Panc1 (cell line): ENCODE measurements around the gene NCAPG2.

ENCODE experiments used
- CTCF ChIP-seq: fragments of 450-650 bp; IDR thresholded peaks from 2 replicates; pipeline ENCODE4 v1.5.1; 2017; ENCODE audit warnings: mild to moderate bottlenecking
- POLR2AphosphoS5 ChIP-seq: IDR thresholded peaks from 2 replicates; pipeline ENCODE4 v1.6.1; 2012; ENCODE audit warnings: mild to moderate bottlenecking, low read depth, low read length, moderate library complexity
- REST ChIP-seq, 2 experiments: IDR thresholded peaks; 2 replicates each; pipeline ENCODE4 v1.6.1; 2011 to 2012; ENCODE audit warnings: low read depth in 2 of 2, control low read depth in 1 of 2, low read length in 1 of 2, mild to moderate bottlenecking in 1 of 2, moderate library complexity in 1 of 2; ENCODE audit not compliant: insufficient read depth in 1 of 2
- SIN3A ChIP-seq: IDR thresholded peaks from 2 replicates; pipeline ENCODE4 v1.6.1; 2012; ENCODE audit warnings: low read depth, mild to moderate bottlenecking, low read length, moderate library complexity, borderline replicate concordance; ENCODE audit not compliant: insufficient read depth
- TCF7L2 ChIP-seq: IDR thresholded peaks from 2 replicates; pipeline ENCODE4 v1.6.1; 2011; ENCODE audit warnings: mild to moderate bottlenecking, low read depth, low read length, inconsistent platforms

DNA sequence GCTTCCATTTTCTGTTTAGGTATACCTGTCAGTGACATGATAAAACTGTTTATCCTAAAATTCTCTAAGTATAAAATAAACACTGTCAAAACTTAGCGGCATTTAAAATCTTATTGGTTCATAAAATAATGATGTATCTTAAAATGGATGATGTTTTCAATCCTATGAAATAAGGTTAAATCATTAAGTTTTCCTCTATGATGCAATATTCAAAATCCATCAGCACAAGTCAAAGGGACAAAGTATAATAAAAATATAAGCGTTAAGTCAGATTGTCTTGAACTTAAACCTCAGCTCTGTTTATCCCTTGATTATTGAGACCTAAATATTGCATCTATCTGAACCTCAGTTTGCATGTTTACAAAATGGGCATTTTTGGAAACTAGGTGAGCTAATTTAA is 46.6 kb upstream of the NCAPG2 start:
- no peak for TF ChIP-seq CTCF
- no peak for TF ChIP-seq REST (IDR thresholded peaks at IDR 0.05; ENCODE audit: insufficient read depth in 1 of 2, low read depth in 2 of 2, low read length in 1 of 2)
- TF ChIP-seq POLR2AphosphoS5 = no peak
- TF ChIP-seq TCF7L2 = no peak
- TF ChIP-seq SIN3A = no peak
